Astrocyte of the hippocampus (primary cell): Measurements from ENCODE around the gene TNFRSF1B.
"Not testable (repeated sequence)": the region's sequence is repeated elsewhere in the genome, so short reads cannot be mapped to it uniquely, and the experiment has no call there.

Experiments
- DNase-seq: peaks from one replicate; pipeline ENCODE4 v3.0.0; 2011; ENCODE audit warnings: low read depth, low spot score

TNFRSF1B gene

DNA sequence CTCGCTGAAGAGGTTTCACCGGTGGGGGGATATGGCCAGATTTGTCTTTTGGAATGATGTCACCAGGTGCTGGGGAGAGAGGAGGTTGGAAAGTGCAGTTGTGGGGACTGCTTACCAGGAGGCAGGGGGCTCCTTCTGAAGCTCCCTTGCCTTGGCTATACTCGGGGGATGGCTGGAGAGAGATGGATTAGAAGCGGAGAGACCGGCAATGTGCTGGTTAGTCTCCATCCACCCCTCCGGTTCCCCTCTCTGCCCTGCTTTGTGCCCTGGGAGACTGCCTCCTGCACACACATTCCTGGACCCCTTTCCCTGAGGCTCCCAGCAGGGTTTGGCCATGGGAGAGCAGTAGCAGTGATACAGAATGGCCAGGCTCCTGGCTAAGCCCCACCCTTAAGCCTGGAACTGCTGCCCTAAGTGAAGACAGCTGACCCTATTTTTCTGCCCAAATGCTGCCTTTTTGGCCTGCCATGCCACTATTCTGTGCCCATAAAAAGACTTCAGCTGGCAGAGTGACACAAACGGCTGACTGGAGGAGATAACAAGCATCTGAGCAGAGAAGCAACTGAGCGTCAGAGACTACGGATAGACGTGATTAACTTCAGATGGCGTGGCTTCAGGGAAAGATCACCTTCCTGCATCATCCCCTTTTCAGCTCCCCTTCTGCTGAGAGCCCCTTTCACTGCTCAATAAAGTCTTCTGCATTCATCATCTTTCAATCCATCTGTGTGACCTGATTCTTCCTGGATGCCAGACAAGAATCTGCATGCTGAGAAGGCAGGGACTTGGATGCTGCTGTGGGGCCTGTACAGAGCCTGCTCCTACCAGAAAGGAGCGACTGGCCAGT, 48.5 kb downstream of the TNFRSF1B start:
- DNase-seq: no peak

DNA sequence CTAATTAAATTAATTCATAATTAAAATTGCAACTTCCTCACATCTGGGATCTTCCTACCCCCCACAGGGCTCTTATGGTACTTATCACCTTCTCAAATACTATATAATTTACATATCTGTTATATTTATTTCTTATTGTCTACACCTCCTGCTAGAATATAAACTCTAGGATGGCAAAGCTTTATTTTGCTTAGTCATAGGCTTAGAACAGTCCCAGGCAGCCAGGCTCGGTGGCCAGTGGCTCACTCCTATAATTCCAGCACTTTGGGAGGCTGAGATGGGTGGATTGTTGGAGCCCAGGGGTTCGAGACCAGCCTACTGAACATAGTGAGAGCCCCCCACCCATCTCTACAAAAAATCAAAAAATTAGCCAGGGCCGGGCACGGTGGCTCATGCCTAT, 53.0 kb downstream of the TNFRSF1B start:
- no peak for DNase-seq

DNA sequence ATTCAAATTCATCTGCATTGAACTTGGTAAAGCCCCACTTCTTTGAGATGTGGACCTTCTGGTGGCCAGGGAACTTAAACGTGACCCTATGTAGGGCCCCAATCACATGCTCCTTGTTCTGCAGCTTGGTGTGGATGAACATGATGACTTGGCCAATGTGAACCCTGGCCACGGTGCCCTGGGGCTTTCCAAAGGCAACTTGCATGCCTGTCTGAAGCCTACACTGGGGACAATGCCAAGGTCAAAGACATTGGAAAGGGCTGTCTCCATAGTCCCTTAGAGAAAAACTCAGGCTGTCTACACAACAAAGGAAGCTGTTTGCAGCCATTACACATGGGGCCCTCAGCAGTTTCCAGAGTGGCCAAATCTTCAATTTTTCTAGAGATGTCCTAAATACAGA, 54.1 kb downstream of the TNFRSF1B start:
- DNase-seq: no peak

DNA sequence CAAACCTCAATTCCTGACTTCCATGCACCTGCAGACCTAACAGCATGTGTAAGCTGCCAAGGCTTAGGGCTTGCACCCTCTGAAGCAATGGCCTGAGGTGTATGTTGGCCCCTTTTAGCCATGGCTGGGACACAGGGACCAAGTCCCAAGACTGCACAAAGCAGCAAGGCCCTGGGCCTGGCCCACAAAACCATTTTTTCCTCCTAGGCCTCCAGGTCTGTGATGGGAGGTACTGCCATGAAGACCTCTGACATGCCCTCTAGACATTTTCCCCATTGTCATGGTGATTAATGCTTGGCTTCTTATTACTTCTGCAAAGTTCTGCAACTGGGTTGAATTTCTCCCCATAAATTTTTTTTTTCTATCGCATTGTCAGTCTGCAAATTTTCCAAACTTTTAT, 55.9 kb downstream of the TNFRSF1B start:
- DNase-seq: not testable (repeated sequence)

DNA sequence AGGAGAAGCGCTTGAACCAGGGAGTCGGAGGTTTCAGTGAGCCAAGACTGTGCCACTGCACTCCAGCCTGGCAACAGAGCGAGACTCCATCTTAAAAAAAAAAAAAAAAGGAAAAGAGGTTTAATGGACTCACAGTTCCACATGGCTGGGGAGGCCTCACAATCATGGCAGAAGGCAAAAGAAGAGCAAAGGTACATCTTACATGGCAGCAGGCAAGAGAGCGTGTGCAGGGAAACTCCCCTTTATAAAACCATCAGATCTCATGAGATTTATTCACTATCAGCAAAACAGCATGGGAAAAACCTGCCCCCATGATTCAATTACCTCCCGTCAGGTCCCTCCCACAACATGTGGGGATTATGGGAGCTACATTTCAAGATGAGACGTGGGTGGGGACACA, 57.3 kb downstream of the TNFRSF1B start:
- DNase-seq: not testable (repeated sequence)

DNA sequence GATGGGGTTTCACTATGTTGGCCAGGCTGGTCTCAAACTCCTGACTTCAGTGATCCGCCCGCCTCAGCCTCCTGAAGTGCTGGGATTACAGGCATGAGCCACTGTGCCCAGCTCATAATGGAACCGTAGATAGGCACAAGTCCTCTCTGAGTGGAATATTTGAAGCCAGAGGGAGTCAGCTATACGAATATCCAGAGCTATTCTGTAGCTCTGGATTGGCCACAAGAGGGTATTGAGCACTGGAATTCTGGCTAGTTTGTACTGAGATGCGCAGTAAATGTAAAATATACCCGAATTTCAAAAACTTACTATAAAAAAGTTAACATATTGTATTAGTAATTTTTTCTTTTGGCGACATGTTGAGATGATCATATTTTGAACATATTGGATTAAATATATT, 62.2 kb downstream of the TNFRSF1B start:
- no peak for DNase-seq

DNA sequence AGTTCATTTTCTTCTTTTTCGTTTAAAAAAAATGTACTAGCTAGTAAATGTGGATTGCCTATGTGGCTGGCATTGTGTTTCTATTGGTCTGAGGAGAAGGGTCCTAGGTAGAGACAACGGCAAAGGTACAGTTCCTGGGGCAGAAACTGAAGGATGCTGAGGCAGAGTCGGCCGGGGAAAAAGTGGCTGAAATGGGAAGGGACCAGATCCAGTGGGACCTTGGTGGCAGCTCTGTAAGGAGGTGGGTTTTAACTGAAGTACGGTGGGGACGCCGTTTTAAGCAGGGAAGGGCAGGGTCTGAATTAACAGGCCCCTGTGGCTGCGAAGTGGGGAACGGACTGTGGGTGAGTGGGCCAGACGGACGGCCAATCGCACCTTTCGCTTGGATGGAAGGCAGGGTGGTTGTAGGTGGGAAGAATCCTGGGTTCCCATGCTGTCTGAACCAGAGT, 62.6 kb downstream of the TNFRSF1B start:
- DNase-seq: no peak

DNA sequence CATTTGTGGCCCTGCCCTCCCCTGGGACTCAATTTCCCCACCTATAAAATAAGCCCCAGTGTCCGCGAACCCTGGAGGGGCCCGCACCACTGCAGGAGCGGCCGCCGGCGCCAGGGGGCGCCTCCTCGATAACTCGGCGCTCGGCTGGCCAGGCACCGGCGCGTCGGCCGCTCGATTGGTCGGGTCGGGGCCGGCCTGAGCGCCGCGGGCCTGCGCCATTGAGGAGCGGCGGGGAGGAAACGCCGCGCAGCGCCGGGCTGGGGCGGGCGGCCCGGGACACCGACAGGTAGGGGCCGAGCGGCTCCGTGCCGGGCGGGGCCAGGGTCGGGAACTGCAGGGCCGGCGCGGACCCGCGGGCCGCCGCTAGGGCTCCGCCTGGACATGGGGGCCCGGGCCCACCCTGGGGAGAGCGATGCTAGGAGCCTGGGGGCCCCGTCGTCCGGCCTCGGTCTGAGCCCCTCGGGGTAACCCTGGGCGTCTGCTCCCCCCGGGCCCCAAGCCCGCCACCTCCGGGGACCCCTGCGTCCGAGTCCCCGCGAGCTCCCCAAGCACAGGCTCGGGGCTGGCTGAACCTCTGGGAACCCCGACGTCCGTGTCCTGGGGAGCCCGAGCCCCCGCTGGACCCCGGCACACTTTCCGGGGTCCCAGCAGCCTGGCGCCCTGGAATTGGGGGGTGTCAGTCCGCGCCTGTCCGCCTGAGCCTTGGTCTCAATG, 63.2 kb downstream of the TNFRSF1B start, which contains the start of gene VPS13D:
TSS of gene VPS13D (plus strand) at position 196 of the 714 bp plus-strand sequence. CDS start 4,237 bp downstream, outside the sequence.
- DNase-seq: peak; percentile 93

DNA sequence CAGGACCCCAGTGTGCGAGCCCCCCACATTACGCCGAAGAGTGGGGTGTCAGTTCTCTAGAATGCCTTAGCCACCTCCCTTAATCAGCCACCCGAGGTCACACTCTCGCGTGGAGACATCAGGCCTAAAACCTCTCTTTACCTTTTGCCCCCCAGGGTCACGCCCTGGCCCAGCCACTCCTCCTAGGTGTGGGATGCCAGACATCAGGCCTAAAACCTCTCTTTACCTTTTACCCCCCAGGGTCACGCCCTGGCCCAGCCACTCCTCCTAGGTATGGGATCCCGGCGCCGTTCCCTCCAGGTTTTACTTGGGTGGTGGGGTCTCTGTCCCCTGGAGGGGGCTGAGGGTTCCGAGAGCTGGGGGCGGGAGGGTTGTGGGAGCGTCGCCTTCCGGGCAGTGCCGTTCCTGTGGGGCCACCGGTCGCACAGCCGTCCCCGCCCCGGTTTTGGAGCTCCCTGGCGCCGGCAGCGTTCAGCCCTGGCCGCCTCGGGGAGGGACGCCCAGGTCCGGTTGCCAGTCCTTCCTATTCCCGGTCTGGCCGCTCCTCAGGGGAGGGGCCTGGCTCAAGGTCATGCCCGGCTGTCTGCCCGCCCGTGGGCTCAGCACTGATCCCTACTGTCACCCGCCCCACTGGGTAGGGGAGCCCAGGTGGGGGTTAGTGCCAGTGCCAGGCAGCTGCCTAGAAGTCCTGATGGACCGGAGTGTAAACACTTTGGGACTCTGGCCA, 63.9 kb downstream of the TNFRSF1B start:
- DNase-seq: peak; percentile 60

DNA sequence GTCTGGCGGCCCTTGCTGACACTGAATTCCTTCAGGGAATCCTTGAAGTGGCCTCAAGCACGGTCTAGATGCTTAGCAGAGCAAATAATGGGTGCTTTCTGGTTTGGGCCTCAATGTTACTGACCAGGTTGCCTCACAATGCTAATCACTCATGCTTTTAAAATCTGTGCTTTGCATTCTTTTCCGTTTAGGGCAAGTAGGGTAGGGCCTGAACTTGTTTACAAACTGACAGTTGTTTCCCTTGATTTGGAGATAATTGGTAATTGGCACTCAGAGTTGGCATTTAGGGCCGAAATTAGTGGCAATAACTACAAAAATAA, 64.4 kb downstream of the TNFRSF1B start:
- no peak for DNase-seq

DNA sequence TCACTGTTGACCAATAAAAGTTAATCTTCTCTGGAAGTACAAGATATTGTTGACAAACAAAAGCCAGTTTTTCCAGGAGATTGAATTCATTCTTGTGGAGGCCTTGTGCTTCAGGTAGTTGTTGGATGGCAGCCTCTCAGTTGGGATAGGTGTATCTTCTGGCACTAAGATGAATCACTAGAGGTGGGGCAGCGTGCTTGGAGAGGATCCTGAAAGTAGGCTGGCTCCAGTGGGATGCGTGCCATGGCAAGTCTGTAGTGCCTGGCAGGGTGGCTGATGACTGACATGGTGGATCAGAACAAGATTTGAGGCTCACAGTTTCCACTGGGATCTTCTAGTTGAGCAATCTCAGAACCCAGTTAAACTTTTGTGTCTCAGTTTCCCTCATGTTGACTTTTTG, 65.4 kb downstream of the TNFRSF1B start:
- DNase-seq: no peak

DNA sequence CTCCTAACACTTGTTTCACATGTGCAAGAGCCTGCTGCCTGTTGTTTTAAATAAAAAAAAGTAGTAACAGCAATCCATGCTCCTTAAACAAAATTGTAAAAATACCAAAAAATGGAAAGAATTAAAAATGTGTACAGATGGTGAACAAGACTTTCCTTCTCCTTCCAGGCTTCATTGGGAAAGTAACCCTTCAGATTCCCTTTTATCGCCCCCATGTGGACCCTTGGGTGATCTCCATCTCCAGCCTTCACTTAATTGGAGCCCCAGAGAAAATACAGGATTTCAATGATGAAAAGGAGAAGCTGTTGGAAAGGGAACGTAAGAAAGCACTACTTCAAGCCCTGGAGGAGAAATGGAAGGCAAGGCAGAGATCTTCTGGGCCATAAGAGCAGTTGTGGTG, 77.3 kb downstream of the TNFRSF1B start:
- DNase-seq: no peak

DNA sequence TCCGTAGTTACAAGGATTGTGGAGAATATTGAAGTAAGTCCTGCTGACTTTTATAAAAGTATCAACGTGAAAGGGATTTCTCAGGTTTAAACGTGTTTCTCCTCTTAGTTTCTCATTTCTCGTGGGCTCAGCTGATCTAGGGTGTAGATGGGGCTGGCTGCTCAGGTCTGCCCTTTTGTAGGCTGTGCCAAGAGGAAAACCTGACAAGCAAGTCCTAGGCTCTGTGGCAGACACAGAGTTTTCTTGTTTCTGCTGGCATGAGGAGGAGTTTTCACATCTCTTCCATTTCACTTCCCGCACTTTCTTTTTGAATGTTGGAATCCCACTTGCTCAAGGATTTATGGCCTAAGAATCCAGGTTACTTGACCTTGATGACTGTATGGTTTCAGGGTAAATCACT, 77.8 kb downstream of the TNFRSF1B start:
- DNase-seq: no peak

DNA sequence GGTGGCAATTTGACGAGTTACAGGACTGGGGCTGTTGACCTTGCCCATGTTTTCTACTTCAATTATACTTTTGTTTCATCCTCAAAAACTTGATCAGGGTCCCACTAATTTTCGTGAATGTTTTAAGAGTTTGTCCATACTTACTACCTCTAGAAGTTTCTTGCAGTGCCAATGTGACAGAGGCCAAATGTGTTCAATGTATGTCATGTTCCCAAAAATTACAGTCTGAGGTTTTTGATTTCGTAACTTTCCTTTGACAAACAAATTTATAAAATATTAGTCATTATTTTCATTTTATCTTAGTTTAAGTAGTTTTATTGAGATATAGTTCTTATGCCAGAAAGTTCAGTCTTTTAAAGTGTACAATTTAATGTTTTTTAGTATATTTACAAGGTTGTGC, 78.3 kb downstream of the TNFRSF1B start:
- no peak for DNase-seq

DNA sequence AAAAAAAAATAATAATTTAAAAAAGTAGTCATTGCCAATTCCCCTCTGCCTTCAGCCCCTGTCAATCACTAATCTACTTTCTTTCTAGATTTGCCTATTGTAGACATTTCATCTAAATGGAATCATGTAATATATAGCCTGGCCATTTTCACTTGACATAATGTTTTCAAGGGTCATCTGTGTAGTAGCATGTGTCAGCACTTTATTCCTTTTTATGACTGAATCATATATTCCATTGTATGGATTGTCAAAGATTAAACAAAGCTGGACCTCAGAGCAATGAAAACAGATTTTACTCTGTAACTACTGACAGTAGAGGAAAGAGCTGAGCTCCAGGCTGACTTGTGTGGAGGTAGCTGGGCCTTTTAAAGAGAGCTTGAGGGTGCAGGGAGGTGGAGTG, 78.9 kb downstream of the TNFRSF1B start:
- no peak for DNase-seq

DNA sequence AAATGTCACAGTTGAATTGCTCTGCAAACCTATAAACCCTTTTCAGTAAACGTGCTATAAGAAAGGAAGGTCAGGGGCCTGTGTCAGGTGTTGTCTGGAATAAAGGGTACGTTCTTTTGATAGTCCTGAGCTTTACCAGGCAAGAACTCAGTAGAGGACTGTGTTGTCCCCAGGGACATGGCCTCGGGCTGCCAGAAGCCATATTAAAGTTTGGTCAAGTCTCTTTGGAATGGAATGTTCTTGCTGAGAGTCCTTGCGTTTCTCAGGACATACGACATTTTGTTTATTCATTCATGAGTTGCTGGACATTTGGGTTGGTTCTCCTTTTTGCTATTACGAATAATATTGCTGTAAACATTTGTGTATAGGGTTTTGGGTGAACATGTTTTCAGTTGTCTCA, 79.8 kb downstream of the TNFRSF1B start:
- no peak for DNase-seq

DNA sequence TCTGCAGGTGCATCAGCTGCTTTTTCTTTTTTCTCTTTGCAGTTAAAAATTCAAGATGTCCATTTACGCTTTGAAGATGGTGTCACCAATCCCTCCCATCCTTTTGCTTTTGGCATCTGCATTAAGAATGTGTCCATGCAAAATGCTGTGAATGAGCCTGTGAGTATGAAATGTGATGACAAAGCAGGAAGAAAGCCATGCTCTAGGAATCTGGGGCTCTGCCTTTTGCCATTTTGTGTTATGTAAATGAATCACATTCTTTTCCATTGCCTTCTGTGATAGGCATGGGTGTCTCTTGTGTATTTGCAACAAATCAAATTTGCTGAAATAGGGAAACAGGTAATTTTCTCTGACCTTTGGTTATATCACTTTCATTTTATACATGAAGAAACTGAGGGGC, 82.4 kb downstream of the TNFRSF1B start:
- peak; percentile 31 for DNase-seq

DNA sequence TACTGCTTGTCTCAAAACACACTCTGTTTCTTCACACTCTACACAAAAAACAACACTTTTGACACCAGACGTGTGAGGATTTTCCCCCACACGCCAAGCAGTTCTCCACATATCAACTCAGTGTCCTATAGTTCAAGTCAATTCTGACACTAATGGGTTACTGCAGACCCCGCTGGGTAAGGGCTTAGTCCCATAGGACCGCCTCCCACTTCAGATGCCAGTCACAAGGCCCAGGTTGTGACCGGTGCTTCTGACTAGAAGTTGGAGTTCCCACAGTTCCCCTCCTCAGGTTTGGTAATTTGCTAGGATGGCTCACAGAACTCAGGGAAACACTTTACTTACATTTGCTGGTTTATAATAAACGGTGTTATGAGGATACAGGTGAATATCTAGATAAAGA, 83.0 kb downstream of the TNFRSF1B start:
- DNase-seq: no peak

DNA sequence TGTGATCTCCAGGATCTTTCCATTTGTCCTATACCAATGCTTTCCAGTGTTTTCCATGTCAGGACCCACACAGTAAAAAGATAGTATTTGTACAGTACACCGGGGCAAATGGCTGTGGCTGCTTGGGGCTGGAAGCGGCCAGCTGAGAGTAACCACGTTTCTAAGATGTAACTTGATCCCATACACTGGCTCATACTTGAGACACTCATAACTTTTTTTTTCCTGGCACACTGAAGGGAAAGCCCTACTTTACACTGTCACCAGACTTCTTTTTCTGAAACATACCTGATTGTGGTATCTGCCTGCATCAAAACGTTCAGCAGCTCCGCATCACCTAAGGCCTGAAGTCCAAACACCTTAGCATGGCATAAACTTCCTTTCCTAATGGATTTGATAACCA, 84.7 kb downstream of the TNFRSF1B start:
- DNase-seq: peak; percentile 54

DNA sequence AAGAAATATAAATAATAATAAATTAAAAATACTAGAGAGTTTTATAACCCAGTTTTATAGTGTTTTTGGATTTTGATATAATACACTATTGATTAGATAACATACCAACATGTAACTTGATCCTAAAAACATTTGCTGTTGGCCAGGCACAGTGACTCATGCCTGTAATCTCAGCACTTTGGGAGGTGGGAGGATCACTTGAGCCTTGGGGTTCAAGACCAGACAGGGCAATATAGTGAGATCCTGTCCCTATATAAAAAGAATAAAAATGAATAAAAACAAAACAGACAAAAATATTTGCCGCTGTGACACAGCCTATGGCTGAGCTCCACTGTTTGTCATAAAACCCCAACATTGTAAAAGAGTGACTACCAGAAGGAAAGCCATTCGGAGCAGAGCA, 89.1 kb downstream of the TNFRSF1B start:
- no peak for DNase-seq

DNA sequence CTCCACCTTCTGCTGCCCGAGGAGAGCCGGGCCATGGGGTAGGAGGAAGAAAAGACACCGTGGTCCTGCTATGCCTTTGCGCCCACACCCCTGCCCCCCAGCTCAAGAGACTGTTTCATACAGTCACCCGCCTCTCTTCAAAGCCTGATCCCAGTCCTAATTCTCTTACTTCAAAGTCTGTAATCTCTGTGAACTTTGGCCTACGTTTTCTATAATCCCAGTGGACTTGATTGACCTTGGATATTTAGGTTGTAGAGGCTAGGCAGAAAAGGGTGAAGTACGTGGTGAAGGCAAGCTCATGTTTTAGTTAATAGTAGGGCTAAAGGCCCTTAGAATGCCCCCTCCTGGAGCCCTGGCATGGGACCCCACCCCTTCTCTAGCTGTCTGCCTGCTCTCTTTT, 91.5 kb downstream of the TNFRSF1B start:
- no peak for DNase-seq
